GM12891 (cell line): ENCODE data around the gene TTN.

ENCODE experiments used
- PAX5 ChIP-seq: IDR thresholded peaks from 2 replicates; pipeline ENCODE4 v1.6.1; 2011; ENCODE audit warnings: low read length, moderate library complexity, mild to moderate bottlenecking; ENCODE audit not compliant: insufficient read depth, severe bottlenecking
- POLR2A ChIP-seq: IDR thresholded peaks from 2 replicates; pipeline ENCODE4 v1.6.1; 2011; ENCODE audit warnings: low read depth, low read length, control low read depth
- POLR2AphosphoS5 ChIP-seq: IDR thresholded peaks from 2 replicates; pipeline ENCODE4 v1.6.1; 2011; ENCODE audit warnings: low read depth, low read length, control low read depth
- SPI1 ChIP-seq: IDR thresholded peaks from 2 replicates; pipeline ENCODE4 v1.6.1; 2011; ENCODE audit warnings: low read depth, low read length, control low read depth
- TAF1 ChIP-seq: IDR thresholded peaks from 2 replicates; pipeline ENCODE4 v1.6.1; 2011; ENCODE audit warnings: low read depth, low read length, control low read depth

GRCh38 chr2:178777577-178777976 is 29.6 kb downstream of the TTN start:
- no peak for TF ChIP-seq POLR2A
- TF ChIP-seq TAF1 = no peak
- TF ChIP-seq POLR2AphosphoS5 = no peak
- no peak for TF ChIP-seq SPI1
- TF ChIP-seq PAX5 = no peak
